ENCODE measurements around the gene OR51G1.

DNA sequence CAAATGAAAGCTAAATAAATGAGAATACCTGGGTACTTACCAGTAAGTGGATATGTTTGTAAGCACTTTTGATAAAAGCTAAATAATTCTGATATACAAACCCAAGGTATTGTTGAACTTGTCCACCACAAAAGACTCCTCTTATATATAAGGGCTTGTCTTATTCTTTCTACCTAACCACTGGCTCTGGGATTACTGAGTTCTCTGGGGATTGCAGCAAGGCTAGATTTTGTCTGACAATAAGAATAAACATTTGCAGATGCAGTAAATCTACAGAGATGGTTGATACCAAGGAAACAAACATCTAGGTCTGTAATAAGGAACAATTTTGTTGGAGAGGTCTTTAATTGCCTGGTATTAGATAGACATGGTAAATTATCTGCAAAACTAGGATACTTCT lies 23.4 kb upstream of the OR51G1 start, which contains the start of gene OR51A4:
- TF ChIP-seq POLR2AphosphoS5 (IDR thresholded peaks at IDR 0.05; ENCODE audit: low read depth, low read length) = no peak
- no peak for TF ChIP-seq CTCF (IDR thresholded peaks at IDR 0.05 in 2 of 3, conservative IDR thresholded peaks at IDR 0.05 in 1 of 3; ENCODE audit: borderline replicate concordance in 1 of 3, insufficient read depth in 1 of 3, low read depth in 2 of 3, low read length in 2 of 3)

Measured in HCT116 (cell line).